Neural cell (in vitro differentiated cells): ENCODE results near the gene GATC.

Source experiments
- CTCF ChIP-seq: fragments of 450-650 bp; IDR thresholded peaks from 2 replicates; pipeline ENCODE4 v1.5.1; 2014; ENCODE audit warnings: antibody characterized with exemption, mild to moderate bottlenecking, moderate library complexity; ENCODE audit not compliant: poor library complexity, severe bottlenecking
- POLR2AphosphoS5 ChIP-seq: IDR thresholded peaks from 2 replicates; pipeline ENCODE4 v1.6.1; 2012
- RAD21 ChIP-seq: fragments of 450-650 bp; conservative IDR thresholded peaks from 2 replicates; pipeline ENCODE4 v1.6.1; 2014; ENCODE audit warnings: antibody characterized with exemption, mild to moderate bottlenecking, moderate library complexity

GRCh38 chr12:120457133-120457532 lies 10.9 kb downstream of the GATC start:
- TF ChIP-seq POLR2AphosphoS5 (no peak), RAD21 (no peak), CTCF (peak; percentile 32)
